HG03457 (cell line): ENCODE data around the gene TCEAL8.
"Not testable (repeated sequence)": the region's sequence is repeated elsewhere in the genome, so short reads cannot be mapped to it uniquely, and the experiment has no call there.

Experiments used
- ATAC-seq: cut with Tn5 transposase; IDR thresholded peaks from one replicate; pipeline ENCODE4 v1.9.1; 2021; ENCODE audit warnings: moderate number of reproducible peaks; ENCODE audit not compliant: unreplicated experiment

TCEAL8 gene

DNA sequence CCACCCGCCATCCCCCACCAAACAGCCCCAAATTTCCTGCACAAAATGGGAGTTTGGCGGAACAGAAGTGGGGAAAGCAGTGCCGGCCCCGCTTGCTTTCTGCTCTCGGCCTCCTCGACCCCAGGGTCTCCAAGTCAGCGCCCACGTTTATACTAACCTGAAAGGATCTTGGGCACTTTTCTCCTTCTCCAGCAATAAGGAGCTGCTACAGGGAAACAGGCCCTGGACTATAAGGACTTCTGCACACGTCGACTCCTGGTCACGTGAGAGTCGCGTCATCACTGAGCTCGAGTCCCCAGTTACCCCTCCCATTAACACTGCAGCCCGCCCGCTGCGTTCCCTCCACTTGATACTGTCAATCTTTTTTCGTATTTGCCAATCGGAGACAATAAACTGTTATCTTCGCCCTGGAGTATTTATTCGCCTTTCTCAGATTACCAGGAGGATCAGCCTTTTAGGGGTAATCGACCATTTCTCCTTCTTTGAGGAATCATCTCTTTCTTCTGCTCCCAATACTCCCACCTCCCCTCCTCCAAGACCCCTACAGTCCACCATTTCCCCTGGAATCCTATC lies at the start of gene TCEAL8:
TSS of gene TCEAL8 (minus strand) at position 235 of the 573 bp plus-strand sequence. CDS start 1,176 bp downstream, outside the sequence.
- peak; percentile 97 for ATAC-seq

- ATAC-seq, result no peak
Measured at GRCh38 chrX:103304705-103305104, 49.8 kb upstream of the TCEAL8 start.

GRCh38 chrX:103293118-103293517 lies 38.2 kb upstream of the TCEAL8 start:
- no peak for ATAC-seq

DNA sequence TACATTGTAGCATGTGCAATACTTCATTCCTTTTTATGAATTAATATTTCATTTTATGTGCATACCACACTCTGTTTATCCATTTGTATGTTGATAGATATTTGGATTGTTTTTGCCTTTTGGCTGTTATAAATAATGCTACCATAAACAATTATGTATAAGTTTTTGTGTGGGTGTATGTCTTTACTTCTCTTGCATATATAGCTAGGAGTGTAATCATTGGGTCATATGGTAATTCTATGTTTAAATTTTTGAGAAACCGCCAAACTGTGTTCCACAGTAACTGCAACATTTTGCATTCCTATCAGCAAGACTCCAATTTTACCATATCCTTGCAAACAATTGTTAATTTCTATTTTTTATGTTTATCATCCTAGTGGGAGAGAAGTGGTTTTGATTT lies 24.7 kb upstream of the TCEAL8 start:
- no peak for ATAC-seq

GRCh38 chrX:103276581-103277002 lies 21.6 kb upstream of the TCEAL8 start, which contains the start of gene TCEAL5:
TSS of gene TCEAL5 (minus strand) at chrX:103276750. CDS start at chrX:103274563, 2,187 bp downstream.
- ATAC-seq, result no peak

GRCh38 chrX:103275947-103276567 lies 21.1 kb upstream of the TCEAL8 start:
- ATAC-seq, result no peak

GRCh38 chrX:103274284-103274683 lies 19.3 kb upstream of the TCEAL8 start:
- no peak for ATAC-seq

DNA sequence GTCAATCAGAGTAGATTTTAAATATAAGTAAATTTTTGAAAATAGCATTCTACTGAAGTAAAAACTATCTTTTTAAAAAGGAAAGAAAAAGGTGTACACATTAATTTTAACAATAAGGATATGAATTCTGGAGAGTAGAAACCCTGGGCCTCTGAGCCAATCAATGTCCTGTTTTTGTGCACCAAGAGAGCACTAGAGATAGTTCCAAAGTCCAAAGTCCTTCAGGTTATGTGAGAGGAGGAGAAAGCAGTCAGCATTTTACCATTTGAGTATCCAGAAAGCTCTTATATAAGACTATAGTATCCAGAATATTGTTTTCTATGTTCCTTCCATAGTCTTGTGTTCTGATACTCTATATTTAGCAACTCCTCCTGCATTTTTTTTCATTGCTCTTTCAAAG lies 3.3 kb upstream of the TCEAL8 start:
- no peak for ATAC-seq

DNA sequence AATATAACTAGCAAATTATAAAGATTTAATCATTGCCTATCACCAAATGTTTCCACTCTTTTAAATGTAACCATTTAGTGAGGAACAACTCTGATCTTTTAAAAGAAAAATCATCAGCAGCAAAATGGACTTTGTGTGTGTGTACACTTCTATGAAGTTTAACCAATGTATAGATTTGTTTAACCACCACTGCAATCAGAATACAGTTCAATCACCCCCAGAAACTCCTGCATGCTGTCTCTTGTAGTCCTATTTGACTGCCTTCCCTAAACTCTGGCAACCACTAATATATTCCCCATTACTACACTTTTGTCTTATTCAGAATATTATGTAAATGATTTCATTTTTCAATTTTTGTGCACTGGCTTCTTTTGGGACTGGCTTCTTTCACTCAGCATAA lies 1.7 kb upstream of the TCEAL8 start:
- no peak for ATAC-seq

GRCh38 chrX:103254171-103254824 lies 657 bp downstream of the TCEAL8 start:
- peak; percentile 55 for ATAC-seq

DNA sequence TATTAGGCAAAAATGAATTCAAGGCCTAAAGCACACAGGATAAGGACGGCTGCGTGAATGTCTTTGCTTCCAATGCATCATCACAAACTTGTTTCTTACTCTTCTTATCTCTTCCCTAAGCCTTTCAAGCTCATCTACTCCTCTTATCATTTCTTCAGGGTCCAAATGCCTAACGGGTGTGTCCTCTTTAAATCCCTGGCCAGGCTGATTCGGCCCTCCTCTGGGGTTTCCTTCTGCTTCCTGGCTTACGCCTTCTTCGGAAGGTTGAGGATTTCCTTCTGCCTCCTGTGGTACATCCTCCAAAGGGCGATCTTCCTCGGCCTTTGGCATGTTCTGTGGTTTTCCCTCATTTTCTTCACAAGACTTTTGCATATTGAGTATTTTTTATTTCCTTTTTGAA lies 1.3 kb downstream of the TCEAL8 start:
- ATAC-seq, result no peak

GRCh38 chrX:103250977-103251376 lies 4.0 kb downstream of the TCEAL8 start:
- ATAC-seq, result no peak

- ATAC-seq, result no peak
Measured at GRCh38 chrX:103249805-103250204, 5.2 kb downstream of the TCEAL8 start.

DNA sequence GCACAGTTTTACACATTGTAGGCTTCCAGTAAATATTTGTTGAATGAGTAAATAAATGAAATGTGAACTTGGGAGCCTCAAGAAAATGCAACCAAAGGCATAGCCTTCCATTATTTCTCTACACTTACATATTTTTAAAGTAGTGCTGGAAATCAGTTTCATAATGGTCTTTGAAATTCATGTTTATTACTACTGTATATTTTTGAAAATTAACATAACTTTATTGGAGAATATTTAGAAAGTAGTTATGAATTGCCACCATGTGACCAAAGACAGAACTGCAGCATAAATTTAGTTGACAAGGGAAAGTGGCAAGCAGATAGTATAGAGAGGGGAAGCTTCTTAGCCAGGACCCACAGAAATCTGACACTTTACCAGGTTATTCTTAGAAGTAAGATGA lies 6.4 kb downstream of the TCEAL8 start:
- no peak for ATAC-seq

- no peak for ATAC-seq
Measured at GRCh38 chrX:103240155-103240554, 14.8 kb downstream of the TCEAL8 start.

DNA sequence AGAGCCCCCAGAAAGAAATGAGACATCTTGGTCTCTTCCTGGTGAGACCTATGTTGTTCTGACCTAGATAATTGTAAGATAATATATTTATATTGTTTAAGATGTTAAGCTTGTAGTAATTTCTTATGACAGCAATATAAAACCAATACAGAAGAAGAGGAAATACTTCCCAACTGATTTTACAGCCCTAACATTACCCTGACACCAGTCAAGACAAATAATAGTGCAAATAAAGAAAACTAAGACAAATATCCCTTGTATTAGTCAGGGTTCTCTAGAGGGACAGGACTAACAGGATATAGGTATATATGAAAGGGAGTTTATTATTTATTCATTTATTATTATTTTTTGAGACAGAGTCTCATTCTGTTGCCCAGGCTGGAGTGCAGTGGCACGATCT lies 18.7 kb downstream of the TCEAL8 start:
- ATAC-seq, result no peak

DNA sequence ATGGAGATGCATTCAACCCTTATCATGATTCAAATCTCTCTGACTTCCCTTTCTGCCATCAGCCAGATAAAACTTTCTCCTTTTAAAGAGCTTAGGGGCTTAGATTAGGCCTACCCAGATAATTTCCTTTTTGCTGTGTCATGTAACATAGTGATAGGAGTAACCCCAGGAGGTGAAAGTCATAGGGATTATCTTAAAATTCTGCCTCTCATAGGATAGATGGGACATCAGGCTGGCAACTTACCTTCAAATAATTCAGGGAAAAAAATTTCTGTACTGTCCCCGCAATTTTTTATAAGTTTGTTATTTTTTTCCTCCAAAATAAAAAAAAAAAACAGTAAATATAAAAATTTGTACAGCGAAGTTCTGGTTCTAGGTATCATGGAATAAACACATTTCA lies 19.3 kb downstream of the TCEAL8 start:
- not testable (repeated sequence) for ATAC-seq

GRCh38 chrX:103234869-103235268 lies 20.1 kb downstream of the TCEAL8 start:
- ATAC-seq, result no peak

- ATAC-seq, result no peak
Measured at GRCh38 chrX:103233263-103233662, 21.7 kb downstream of the TCEAL8 start.

DNA sequence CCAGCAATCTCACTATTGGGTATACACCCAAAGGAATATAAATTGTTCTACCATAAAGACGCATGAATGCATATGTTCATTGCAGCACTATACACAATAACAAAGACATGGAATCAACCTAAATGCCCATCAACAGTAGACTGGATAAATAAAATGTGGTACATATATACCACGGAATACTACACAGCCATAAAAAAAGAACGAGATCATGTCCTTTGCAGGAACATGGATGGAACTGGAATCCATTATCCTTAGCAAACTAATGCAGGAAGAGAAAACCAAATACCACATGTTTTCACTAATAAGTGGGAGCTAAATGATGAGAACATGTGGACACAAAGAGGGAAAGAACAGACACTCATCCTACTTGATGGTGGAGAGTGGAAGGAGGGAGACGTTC lies 29.0 kb downstream of the TCEAL8 start:
- ATAC-seq, result not testable (repeated sequence)

GRCh38 chrX:103220511-103221323 lies 34.2 kb downstream of the TCEAL8 start:
- no peak for ATAC-seq
